ENCODE data around the gene LGALS7B. TPM values are rescaled to one million over a fixed set of nuclear protein-coding genes. Genes with fewer than 3 reads are reported as not detected.

Gene LGALS7B
- total and polyA plus RNA-seq, 2 donors (not counting 1 experiment from before 2014, with no cell fraction given): not detected

- intact Hi-C loops (cut with micrococcal nuclease): no loop called here
- Histone ChIP-seq H3K4me2 (replicated peaks; ENCODE audit: low read depth, low read length, poor library complexity, severe bottlenecking) (no peak overlapping the region), H3K36me3 (replicated peaks in 1 of 2; ENCODE audit: control extremely low read depth in 1 of 2, control insufficient read depth in 1 of 2, extremely low read depth in 1 of 2, insufficient read depth in 2 of 2, low read length in 1 of 2) (peaks cover 13 to 82% of the 10 kb centered on the region in 2 experiments), H3K4me3 (ENCODE audit: control extremely low read depth in 1 of 5, extremely low read depth in 1 of 5, insufficient read depth in 1 of 5, low read depth in 2 of 5, low read length in 4 of 5) (no peak overlapping the region), H4K20me1 (ENCODE audit: control insufficient read depth, insufficient read depth, low read length, poor library complexity, severe bottlenecking) (peaks cover 77% of the 10 kb centered on the region), H3K9me3 (ENCODE audit: control extremely low read depth in 1 of 3, control insufficient read depth in 2 of 3, insufficient read depth in 1 of 3, low read length in 2 of 3) (no peaks in the 10 kb centered on the region), H3K79me2 (ENCODE audit: control insufficient read depth, insufficient read depth, low read length) (peaks cover 48% of the 10 kb centered on the region), H3K9ac (ENCODE audit: low read length) (no peak overlapping the region), H3K27me3 (replicated peaks in 1 of 4; ENCODE audit: control extremely low read depth in 1 of 4, control insufficient read depth in 3 of 4, insufficient read depth in 4 of 4, low read length in 3 of 4) (no peaks in the 10 kb centered on the region), H3K4me1 (ENCODE audit: control insufficient read depth in 2 of 2, insufficient read depth in 2 of 2, low read length in 2 of 2) (peaks cover 32 to 33% of the 10 kb centered on the region in 2 donors), H2AFZ (ENCODE audit: insufficient read depth, low read depth, low read length, poor library complexity, severe bottlenecking) (no peak overlapping the region), H3K27ac (ENCODE audit: low read length in 2 of 2) (no peak overlapping the region)
- Mint-ChIP-seq H3K4me3 (no peak overlapping the region), H3K27ac (peak overlapping the region; percentile 46), H3K9me3 (ENCODE audit: insufficient read depth) (no peaks in the 10 kb centered on the region), H3K4me1 (peaks cover 34% of the 10 kb centered on the region), H3K27me3 (no peaks in the 10 kb centered on the region)
- ATAC-seq (ENCODE audit: low read depth) (no peak), DNase-seq (no peak)
- CTCF ChIA-PET: interaction anchor here (1.3 kb wide), 1 partner anchor 48 kb away, joined by 4 read pairs; no protein-coding TSS in a partner anchor
- no peak for TF ChIP-seq CTCF (IDR thresholded peaks at IDR 0.05)
- no peak for TF ChIP-seq EZH2 (IDR thresholded peaks at IDR 0.05; ENCODE audit: borderline replicate concordance, insufficient read depth, low read depth, low read length, poor library complexity, severe bottlenecking)
- 97% methylated on average over 9 of the region's 12 CpGs for WGBS (ENCODE audit: insufficient coverage)
- POLR2A ChIA-PET: interaction anchor here (0.6 kb wide), 1 partner anchor 660 kb away, joined by 7 read pairs; the partner anchor contains the start of gene DLL3
Observed at GRCh38 chr19:38838986-38839761, 50.2 kb downstream of the LGALS7B start.

Measured in B cell (primary cell).